SH-SY5Y (cell line): ENCODE results near the gene PDLIM7.

ENCODE experiments used
- GATA2 ChIP-seq: IDR thresholded peaks from 2 replicates; pipeline ENCODE4 v1.6.1; 2011; ENCODE audit warnings: mild to moderate bottlenecking, low read depth, low read length
- GATA3 ChIP-seq: IDR thresholded peaks from 2 replicates; pipeline ENCODE4 v1.6.1; 2011; ENCODE audit warnings: low read depth, mild to moderate bottlenecking, low read length, moderate library complexity

DNA sequence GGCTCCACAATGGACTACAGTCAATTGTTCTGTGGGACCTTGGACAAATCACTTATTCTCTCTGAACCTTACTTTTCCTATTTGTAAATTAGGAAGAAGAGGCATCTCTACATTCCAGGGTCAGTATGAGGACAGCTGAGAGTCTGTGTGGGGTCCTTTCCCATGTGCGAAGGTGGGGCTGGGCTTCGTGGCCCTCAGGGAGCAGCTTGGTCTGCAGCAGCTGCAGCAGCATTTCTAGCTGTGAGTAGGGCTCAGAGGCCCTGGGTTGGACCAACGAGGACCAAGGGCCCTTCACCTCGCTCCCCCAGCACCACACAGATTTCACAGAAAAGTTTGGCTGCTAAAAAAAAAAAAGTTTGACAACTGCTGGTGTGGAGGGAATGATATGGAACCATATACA, 28.8 kb upstream of the PDLIM7 start:
- no peak for TF ChIP-seq GATA2
- TF ChIP-seq GATA3 = no peak
